ENCODE measurements around the gene WDR4. TPM values are rescaled to one million over a fixed set of nuclear protein-coding genes. Genes with fewer than 3 reads are reported as not detected.
"Not testable (repeated sequence)": the region's sequence is repeated elsewhere in the genome, so short reads cannot be mapped to it uniquely, and the experiment has no call there.

The WDR4 gene
- total RNA-seq, 1 experiment from 2014 or later, result 21.8 TPM

DNA sequence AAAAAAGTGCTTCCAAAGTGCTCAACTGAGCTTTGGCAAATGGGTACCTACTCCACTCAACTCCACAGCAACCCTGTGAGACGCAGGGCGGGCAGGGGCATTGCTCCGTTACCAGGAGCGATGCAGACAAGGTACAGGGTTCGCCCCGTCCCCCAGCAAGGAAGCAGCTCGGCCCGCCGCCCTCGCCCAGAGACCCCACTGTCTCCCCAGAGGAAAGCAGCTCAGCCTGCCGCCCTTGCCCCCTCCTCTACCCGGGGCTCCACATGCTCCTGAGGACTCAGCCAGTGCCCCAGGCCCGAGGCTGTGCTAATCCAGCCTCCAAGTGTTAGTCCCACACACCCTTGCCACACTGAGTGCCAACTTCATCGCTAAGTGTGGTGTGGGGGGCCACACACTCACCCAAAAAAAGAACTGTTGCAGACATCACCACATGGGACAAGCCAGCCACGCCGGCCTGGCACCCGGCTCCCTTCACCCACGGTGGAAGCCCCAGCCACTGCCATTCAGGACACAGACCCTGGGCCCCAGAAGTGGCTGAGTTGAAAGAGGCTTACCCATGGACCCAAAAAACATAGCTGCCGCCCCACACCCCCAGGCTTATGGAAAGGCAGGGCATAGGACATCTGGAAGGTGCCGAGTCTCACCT, 26.3 kb downstream of the WDR4 start:
- Histone ChIP-seq H3K9me3 (replicated peaks) (no peaks in the 10 kb centered on the region), H3K27me3 (no peaks in the 10 kb centered on the region), H3K36me3 (peaks cover 80% of the 10 kb centered on the region), H3K27ac (no peak overlapping the region), H3K4me1 (no peaks in the 10 kb centered on the region), H3K4me3 (no peak overlapping the region)
- DNase-seq, result no peak

DNA sequence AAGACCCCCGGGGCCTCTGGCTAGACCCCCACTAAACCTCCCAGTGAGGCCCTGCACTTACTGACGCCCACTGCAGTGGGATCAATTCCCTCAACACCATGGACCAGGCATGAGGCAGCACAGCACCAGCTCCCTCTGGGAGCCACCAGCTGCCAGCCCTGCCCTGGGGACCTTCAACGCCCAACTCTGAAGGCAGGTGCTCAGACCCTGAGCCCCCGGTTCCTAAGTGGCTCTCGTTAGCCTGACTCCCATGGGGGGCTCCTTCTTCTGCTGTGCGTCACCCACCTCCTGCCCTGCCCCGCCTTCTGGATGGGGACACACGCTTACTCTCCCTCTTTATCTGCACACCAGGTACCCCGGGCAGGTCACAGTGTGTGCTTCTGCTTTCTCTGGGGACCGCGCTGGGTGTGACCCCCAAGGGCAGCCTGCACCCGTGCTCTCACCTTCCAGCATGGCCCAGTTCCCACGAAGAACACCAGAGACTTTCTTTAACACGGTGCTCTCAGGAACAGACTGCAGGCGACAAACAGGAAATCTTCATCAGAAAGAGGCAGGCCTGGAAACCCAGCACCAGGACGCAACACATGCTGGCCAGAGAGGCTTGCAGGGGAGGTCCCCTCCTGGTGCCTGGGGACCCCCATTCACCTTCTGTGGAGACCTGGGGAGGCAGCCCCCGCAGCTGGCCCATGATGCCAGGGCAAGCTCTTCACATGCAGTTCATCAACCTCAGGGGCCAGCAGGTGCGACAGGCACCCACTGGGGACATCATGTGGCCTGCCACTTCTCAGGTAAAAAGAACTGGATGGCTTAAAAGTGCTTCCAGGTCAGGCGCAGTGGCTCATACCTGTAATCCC, 27.3 kb downstream of the WDR4 start:
- no peaks in the 10 kb centered on the region for H3K27me3 ChIP-seq
- no peaks in the 10 kb centered on the region for H3K9me3 ChIP-seq (replicated peaks)
- no peak for DNase-seq
- H3K4me1 ChIP-seq, result no peaks in the 10 kb centered on the region
- H3K27ac ChIP-seq, result no peak overlapping the region
- no peak overlapping the region for H3K4me3 ChIP-seq
- peaks cover 78% of the 10 kb centered on the region for H3K36me3 ChIP-seq

DNA sequence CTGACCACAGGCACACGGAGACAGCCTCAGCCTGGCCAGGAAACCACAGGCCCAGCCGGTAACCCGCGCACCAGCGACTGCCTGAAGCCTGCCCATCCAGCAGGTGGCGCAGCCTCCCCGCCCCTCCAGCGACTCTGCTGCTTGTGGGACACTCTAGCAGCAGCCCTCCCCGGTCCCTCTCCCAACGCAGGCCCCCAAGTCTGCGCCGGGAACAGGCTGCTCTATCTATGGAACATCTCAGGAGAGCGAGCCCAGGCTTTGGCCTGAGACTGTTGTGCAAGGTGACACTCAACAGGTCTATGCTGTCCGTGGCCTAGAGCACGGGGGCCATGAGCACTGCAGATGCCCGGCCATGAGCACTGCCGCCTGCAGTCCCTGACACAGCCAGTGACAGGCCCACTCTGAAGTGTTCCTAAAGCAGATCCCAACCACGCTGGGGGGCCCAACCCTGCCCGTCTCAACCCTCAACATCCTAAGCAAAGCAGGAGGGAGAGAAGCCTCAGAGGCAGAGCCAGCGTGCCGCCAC, 28.4 kb downstream of the WDR4 start:
- Histone ChIP-seq H3K36me3 (peaks cover 72% of the 10 kb centered on the region), H3K27me3 (no peaks in the 10 kb centered on the region), H3K9me3 (replicated peaks) (no peaks in the 10 kb centered on the region), H3K4me3 (no peak overlapping the region), H3K4me1 (no peaks in the 10 kb centered on the region), H3K27ac (no peak overlapping the region)
- DNase-seq, result peak in 1 of 2 experiments; percentile 31

DNA sequence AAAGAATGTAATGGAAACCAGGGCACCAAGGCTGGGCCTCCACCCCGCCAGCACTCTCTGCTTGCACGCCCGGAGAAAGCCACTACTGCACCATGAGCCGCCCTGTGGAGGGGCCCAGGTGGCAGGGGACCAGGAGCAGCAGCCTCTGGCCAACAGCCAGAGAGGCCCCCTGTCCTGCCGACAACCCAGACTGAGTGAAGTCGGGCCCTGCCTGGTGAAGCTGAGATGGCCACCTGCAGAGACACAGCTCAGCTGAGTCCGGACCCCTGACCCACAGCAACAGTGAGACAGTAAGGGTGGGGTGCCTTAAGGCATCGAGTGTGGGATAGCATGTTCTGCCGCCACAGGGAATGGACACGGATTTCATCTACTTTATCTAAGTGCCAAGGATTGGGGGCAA, 28.9 kb downstream of the WDR4 start:
- Histone ChIP-seq H3K36me3 (peaks cover 70% of the 10 kb centered on the region), H3K27me3 (no peaks in the 10 kb centered on the region), H3K27ac (no peak overlapping the region), H3K4me3 (no peak overlapping the region), H3K9me3 (replicated peaks) (no peaks in the 10 kb centered on the region), H3K4me1 (no peaks in the 10 kb centered on the region)
- no peak for DNase-seq

DNA sequence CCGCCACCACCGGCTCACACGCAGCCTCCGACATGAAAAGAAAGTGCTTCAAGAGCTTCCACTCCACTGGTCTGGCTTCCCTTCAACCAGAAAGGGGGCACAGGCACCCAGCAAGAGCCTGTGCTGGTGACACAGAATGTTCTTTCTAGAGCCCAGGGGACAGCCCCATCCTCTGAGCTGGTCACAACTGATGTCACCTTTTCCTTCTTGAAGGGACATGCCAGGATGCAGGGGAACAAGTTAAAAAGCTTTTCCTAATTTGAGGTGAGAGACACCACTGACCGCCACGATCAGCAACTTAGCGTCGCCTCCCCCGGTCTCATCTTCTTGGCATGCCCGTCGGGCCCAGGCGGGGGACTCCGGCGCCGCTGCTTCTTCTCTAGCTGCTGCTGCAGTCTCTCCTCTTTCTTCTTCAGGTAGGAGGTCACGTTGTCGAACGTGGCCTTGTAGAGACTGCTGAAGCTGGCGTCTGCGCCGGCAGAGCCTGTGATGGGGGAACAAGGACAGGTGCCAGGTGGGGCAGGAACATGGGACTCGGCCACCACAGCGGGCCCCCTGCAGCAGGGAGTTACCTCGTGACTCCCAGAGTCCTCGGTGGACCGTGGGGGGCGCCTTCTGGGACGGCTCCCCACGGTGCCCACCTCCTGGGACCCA, 29.5 kb downstream of the WDR4 start:
- Histone ChIP-seq H3K36me3 (peaks cover 68% of the 10 kb centered on the region), H3K9me3 (replicated peaks) (no peaks in the 10 kb centered on the region), H3K4me3 (no peak overlapping the region)

DNA sequence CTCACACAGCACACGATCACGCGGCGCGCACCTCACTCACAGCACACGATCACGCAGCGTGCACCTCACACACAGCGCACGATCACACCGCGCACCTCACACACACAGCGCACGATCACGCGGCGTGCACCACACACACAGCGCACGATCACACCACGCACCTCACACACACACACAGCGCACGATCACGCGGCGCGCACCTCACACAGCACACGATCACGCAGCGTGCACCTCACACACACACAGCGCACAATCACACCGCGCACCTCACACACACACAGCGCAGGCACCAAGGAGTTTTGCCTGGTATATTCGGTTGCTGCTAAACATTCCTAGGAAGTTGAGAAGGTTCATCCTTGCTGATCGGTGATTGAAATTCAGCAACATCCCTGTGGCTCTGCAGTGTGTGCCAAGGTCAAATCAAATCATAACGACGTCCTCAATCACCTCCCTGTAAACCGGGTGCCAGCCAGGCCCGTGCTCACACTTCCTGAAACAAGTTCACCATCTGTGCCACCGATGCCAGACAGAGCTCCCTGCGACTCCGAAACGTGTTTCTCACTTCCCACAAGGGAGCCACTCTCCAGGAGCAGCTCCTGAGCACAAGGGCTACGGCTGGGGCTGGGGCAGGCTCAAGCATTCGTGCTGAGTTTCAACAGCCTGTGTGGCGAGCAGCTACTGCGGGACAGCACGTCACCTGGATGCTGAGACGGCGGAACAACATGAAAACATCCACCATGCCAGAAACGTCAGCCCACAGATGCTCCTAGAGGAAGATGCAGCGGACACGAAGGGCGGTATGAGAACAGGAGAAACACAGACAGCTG, 30.2 kb downstream of the WDR4 start:
- Histone ChIP-seq H3K4me3 (no peak overlapping the region), H3K36me3 (peaks cover 68% of the 10 kb centered on the region), H3K9me3 (replicated peaks) (no peaks in the 10 kb centered on the region), H3K4me1 (no peaks in the 10 kb centered on the region), H3K27ac (no peak overlapping the region), H3K27me3 (no peaks in the 10 kb centered on the region)
- no peak for DNase-seq

More for the DNA sequence above, 29.5 kb downstream of the WDR4 start:
- Histone ChIP-seq H3K27ac (no peak overlapping the region), H3K4me1 (no peaks in the 10 kb centered on the region), H3K27me3 (no peaks in the 10 kb centered on the region)
- no peak for DNase-seq

DNA sequence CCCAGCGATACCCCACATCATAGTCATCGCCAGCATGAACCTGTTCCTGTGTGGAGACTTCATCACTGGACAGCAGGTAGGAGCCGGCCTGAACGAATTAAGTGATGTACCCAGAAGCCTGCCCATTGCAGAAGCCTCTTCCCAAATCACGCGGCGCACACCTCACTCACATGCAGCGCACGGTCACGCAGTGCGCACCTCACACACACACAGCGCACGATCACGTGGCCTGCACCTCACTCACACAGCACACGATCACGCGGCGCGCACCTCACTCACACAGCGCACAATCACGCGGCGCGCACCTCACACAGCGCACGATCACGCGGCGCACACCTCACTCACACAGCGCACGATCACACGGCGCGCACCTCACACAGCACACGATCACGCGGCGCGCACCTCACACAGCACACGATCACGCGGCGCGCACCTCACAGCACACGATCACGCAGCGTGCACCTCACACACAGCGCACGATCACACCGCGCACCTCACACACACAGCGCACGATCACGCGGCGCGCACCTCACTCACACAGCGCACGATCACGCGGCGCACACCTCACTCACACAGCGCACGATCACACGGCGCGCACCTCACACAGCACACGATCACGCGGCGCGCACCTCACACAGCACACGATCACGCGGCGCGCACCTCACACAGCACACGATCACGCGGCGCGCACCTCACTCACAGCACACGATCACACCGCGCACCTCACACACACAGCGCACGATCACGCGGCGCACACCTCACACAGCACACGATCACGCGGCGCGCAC, 31.0 kb downstream of the WDR4 start:
- H3K36me3 ChIP-seq, result peaks cover 62% of the 10 kb centered on the region
- not testable (repeated sequence) for H3K27ac ChIP-seq; H3K27me3 ChIP-seq; DNase-seq; H3K4me1 ChIP-seq; H3K9me3 ChIP-seq (replicated peaks); H3K4me3 ChIP-seq

DNA sequence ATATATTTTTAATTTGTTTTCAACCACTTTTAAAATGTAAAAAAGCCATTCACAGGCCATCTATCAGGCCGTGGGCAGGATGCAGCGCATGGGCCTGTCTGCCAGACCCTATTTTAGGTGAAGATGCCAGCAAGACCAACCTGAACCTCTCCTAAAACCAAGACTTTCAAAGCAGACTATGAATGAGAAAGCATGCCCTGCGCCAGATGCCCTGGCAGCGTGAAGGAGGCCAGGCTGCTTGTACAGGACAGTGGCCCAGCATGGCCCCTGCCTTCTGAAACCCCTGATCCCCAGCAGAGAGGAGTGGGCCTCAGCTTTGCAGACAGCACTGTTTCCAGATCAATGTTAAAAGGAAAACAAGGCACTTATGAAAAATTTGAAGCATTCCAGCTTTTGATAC, 31.6 kb downstream of the WDR4 start:
- H3K4me1 ChIP-seq, result no peaks in the 10 kb centered on the region
- DNase-seq, result no peak
- no peak overlapping the region for H3K4me3 ChIP-seq
- H3K36me3 ChIP-seq, result peaks cover 61% of the 10 kb centered on the region
- H3K27me3 ChIP-seq, result no peaks in the 10 kb centered on the region
- H3K9me3 ChIP-seq (replicated peaks), result no peaks in the 10 kb centered on the region
- H3K27ac ChIP-seq, result no peak overlapping the region

DNA sequence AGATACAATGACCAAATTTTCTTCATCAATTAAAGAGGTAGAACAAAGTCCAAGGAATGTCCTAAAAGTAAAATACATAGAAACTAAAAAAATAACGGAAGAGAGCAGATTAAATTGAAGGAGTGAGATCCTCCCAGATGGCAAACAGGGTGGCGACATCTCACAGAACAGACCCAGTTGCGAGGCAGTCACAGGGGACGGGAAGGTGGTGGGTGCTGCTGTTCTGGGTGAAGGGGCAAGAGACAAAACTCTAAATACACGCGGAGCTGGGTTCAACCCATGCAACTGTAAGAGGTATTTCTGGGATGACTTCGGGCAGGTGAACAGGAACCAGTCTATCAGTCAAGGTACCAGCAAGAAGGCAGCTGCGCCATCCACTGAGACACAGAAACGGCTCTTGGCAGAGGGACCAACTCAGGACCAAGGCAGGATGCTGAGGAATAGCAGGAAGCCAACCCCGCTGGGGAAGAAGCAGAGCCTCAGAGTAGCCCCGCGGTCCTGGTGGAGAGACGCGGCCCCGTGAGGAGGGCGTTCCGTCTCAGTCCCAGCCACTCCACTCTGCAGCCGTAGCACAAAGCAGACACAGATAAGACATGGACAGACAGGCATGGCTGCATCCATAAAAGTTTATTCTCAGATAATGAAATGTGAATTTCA, 32.2 kb downstream of the WDR4 start:
- DNase-seq, result no peak
- H3K4me3 ChIP-seq, result no peak overlapping the region
- H3K27me3 ChIP-seq, result no peaks in the 10 kb centered on the region
- H3K27ac ChIP-seq, result no peak overlapping the region
- no peaks in the 10 kb centered on the region for H3K9me3 ChIP-seq (replicated peaks)
- H3K4me1 ChIP-seq, result no peaks in the 10 kb centered on the region
- peaks cover 60% of the 10 kb centered on the region for H3K36me3 ChIP-seq

DNA sequence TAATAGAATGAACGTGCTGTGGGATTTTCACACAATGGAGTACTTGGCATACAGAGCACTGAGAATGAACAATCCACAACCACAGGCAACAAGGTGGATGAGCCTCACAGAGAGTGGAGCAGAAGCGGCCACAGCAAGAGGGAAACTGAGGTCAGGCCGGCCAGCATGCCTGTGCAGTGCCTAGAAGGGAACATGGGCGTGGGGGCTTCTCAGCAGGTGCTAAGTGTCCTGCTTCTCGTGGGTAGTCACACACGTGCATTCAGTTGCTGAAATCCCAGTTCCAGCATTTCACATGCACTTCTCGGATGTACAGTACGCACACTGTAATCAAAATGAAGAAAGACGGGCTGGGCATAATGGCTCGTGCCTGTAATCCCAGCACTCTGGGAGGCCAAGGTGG, 33.1 kb downstream of the WDR4 start:
- H3K4me1 ChIP-seq, result no peaks in the 10 kb centered on the region
- H3K27me3 ChIP-seq, result no peaks in the 10 kb centered on the region
- no peak overlapping the region for H3K27ac ChIP-seq
- peaks cover 54% of the 10 kb centered on the region for H3K36me3 ChIP-seq
- DNase-seq, result no peak
- H3K9me3 ChIP-seq (replicated peaks), result no peaks in the 10 kb centered on the region
- H3K4me3 ChIP-seq, result no peak overlapping the region

DNA sequence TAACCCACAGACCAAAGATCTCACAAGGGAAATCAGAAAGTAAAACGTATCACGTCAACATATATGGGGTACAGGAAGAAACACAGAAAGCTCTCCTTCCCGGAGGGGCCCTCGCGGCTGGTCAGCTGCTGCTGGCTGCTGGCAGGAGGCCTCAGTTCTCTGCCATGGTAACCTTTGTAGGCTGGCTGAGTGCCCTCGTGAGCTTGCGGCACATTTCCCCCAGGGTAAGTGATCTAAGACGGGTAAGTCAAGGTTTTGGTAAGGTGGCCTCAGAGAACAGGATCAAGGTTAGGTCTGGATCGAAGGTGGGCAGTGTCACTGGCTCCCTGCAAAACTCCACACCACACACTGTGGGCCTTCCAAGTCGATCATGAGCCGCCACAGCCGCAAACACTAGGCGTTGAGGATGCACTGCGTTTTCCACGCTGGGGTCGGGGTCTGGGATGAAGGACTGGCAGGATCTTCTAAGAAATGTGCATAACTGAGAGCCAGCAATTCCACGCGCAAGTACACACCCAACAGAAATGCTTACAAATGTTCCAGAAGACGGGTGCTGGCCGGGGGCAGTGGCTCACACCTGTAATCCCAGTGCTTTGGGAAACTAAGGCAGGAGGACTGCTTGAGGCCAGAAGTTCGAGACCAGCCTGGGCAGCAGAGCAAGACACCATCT, 33.9 kb downstream of the WDR4 start:
- H3K36me3 ChIP-seq, result peaks cover 55% of the 10 kb centered on the region
- no peaks in the 10 kb centered on the region for H3K27me3 ChIP-seq
- no peak overlapping the region for H3K27ac ChIP-seq
- no peaks in the 10 kb centered on the region for H3K9me3 ChIP-seq (replicated peaks)
- no peak overlapping the region for H3K4me3 ChIP-seq
- H3K4me1 ChIP-seq, result no peaks in the 10 kb centered on the region
- DNase-seq, result no peak

DNA sequence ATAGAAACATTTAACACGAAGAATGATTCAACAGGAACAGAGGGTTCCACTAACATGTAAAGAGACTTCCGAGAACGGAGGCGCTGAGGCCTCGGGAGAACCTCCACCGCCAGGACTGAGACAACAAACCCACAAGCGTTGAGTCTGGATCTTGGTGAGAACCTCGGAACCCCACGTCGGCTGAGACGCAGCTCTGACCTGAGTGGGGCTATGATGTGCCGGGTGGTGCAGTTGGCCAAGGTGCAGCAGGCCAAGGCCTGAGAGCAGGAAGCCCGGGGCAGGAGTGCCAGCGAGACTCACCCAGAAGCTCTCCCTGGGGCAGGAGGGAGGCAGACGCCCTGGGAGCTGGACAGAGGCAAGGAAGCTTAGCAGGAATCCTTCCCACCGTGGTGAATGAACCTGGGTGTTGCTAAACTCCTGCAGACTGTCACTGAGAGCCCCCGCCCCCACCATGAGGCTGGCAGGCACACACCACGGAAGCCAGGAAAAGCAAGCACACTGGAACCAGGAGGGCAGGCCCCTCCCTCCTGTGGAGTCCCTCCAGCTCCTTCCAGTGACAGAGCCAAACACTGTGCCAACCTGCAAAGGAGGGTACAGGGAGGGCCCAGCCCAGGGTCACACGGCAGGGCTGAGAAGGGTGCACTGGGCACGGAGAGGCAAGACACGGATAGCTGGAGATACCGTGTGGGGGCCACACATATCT, 34.8 kb downstream of the WDR4 start:
- no peak for DNase-seq
- H3K4me3 ChIP-seq, result no peak overlapping the region
- H3K36me3 ChIP-seq, result peaks cover 55% of the 10 kb centered on the region
- no peaks in the 10 kb centered on the region for H3K27me3 ChIP-seq
- no peaks in the 10 kb centered on the region for H3K9me3 ChIP-seq (replicated peaks)
- no peaks in the 10 kb centered on the region for H3K4me1 ChIP-seq
- no peak overlapping the region for H3K27ac ChIP-seq
